Trophoblast cell (in vitro differentiated cells and primary cell): ENCODE data around the gene MIAT.

ENCODE experiments used
- DNase-seq, 2 donors: peaks; one replicate each; pipeline ENCODE4 v3.0.0-alpha.2; 2016
- H2AFZ ChIP-seq: 2 replicates; pipeline ENCODE4 v1.6.1; 2013; ENCODE audit warnings: low read length, moderate library complexity, mild to moderate bottlenecking; ENCODE audit not compliant: insufficient read depth, poor library complexity
- H2AK5ac ChIP-seq: 2 replicates; pipeline ENCODE4 v1.6.1; 2013; ENCODE audit warnings: mild to moderate bottlenecking, low read length
- H2BK120ac ChIP-seq: 2 replicates; pipeline ENCODE4 v1.6.1; 2013; ENCODE audit warnings: low read length, mild to moderate bottlenecking, moderate library complexity; ENCODE audit not compliant: insufficient read depth, poor library complexity
- H2BK12ac ChIP-seq: 2 replicates; pipeline ENCODE4 v1.6.1; 2013; ENCODE audit warnings: mild to moderate bottlenecking, low read length, moderate library complexity
- H2BK5ac ChIP-seq: 2 replicates; pipeline ENCODE4 v1.6.1; 2013; ENCODE audit warnings: low read length, low read depth, moderate library complexity, mild to moderate bottlenecking; ENCODE audit not compliant: poor library complexity
- H3K14ac ChIP-seq: 2 replicates; pipeline ENCODE4 v1.6.1; 2013; ENCODE audit warnings: mild to moderate bottlenecking, low read length
- H3K18ac ChIP-seq: 2 replicates; pipeline ENCODE4 v1.6.1; 2013; ENCODE audit warnings: mild to moderate bottlenecking, low read length
- H3K23ac ChIP-seq: 2 replicates; pipeline ENCODE4 v1.6.1; 2013; ENCODE audit warnings: low read length
- H3K27ac ChIP-seq: 2 replicates; pipeline ENCODE4 v1.5.1; 2013; ENCODE audit warnings: low read depth, mild to moderate bottlenecking, inconsistent platforms, low read length, moderate library complexity
- H3K27me3 ChIP-seq: 2 replicates; pipeline ENCODE4 v1.6.1; 2013; ENCODE audit warnings: inconsistent platforms, mild to moderate bottlenecking, low read length, moderate library complexity; ENCODE audit not compliant: insufficient read depth
- H3K36me3 ChIP-seq, 2 experiments: 1 replicate in 1 of 2; 2 replicates in 1 of 2; pipeline ENCODE4 v1.6.1; 2013; ENCODE audit warnings: low read length in 2 of 2, mild to moderate bottlenecking in 2 of 2, moderate library complexity in 1 of 2; ENCODE audit not compliant: insufficient read depth in 2 of 2, control insufficient read depth in 1 of 2
- H3K4ac ChIP-seq: 2 replicates; pipeline ENCODE4 v1.6.1; 2013; ENCODE audit warnings: low read depth, mild to moderate bottlenecking, low read length, moderate library complexity
- H3K4me1 ChIP-seq, 2 experiments: 1 replicate in 1 of 2; 2 replicates in 1 of 2; pipeline ENCODE4 v1.6.1; 2013; ENCODE audit warnings: low read length in 2 of 2, mild to moderate bottlenecking in 2 of 2, moderate library complexity in 1 of 2; ENCODE audit not compliant: insufficient read depth in 2 of 2, control insufficient read depth in 1 of 2
- H3K4me2 ChIP-seq: 2 replicates; pipeline ENCODE4 v1.6.1; 2013; ENCODE audit warnings: inconsistent platforms, mild to moderate bottlenecking, low read length, moderate library complexity
- H3K4me3 ChIP-seq: 2 replicates; pipeline ENCODE4 v1.5.1; 2013; ENCODE audit warnings: mild to moderate bottlenecking, low read depth, low read length, inconsistent platforms
- H3K79me1 ChIP-seq: one replicate; pipeline ENCODE4 v1.6.1; 2013; ENCODE audit warnings: low read length
- H3K79me2 ChIP-seq: 2 replicates; pipeline ENCODE4 v1.6.1; 2013; ENCODE audit warnings: low read length, mild to moderate bottlenecking; ENCODE audit not compliant: control insufficient read depth, insufficient read depth, poor library complexity
- H3K9ac ChIP-seq: 2 replicates; pipeline ENCODE4 v1.6.1; 2013; ENCODE audit warnings: mild to moderate bottlenecking, low read length
- H3K9me3 ChIP-seq: 2 replicates; pipeline ENCODE4 v1.6.1; 2013; ENCODE audit warnings: low read depth, mild to moderate bottlenecking, control low read depth, inconsistent platforms, low read length; ENCODE audit not compliant: insufficient read depth
- H4K12ac ChIP-seq: 2 replicates; pipeline ENCODE4 v1.6.1; 2013; ENCODE audit warnings: low read depth, mild to moderate bottlenecking, low read length, moderate library complexity
- H4K8ac ChIP-seq: 2 replicates; pipeline ENCODE4 v1.6.1; 2013; ENCODE audit warnings: low read depth, mild to moderate bottlenecking, low read length, moderate library complexity
- H4K91ac ChIP-seq: one replicate; pipeline ENCODE4 v1.6.1; 2013; ENCODE audit warnings: low read depth, mild to moderate bottlenecking, low read length, moderate library complexity
- WGBS: extraction: QIAGEN DNeasy Blood & Tissue Kit; methylation state at CpG from one replicate; pipeline ENCODE4 v1.1.7; 2013; ENCODE audit warnings: missing lambda C conversion rate; ENCODE audit not compliant: insufficient read length, insufficient coverage; ENCODE audit errors: extremely low coverage; 5-methylcytosine and 5-hydroxymethylcytosine counted together

The MIAT gene

GRCh38 chr22:26685601-26686000, 28.2 kb downstream of the MIAT start:
- H2BK5ac ChIP-seq, result no peak overlapping the region
- H3K4me2 ChIP-seq, result no peak overlapping the region
- H3K4me3 ChIP-seq, result no peak overlapping the region
- H2AK5ac ChIP-seq, result no peak overlapping the region
- no peak overlapping the region for H4K91ac ChIP-seq
- H3K4ac ChIP-seq, result no peak overlapping the region
- peaks cover 10 to 13% of the 10 kb centered on the region in 2 experiments for H3K4me1 ChIP-seq
- H2AFZ ChIP-seq, result no peak overlapping the region
- H3K79me2 ChIP-seq, result peaks cover 2% of the 10 kb centered on the region
- H2BK12ac ChIP-seq, result no peak overlapping the region
- H3K79me1 ChIP-seq, result peaks cover 9% of the 10 kb centered on the region
- no peak overlapping the region for H3K23ac ChIP-seq
- H4K8ac ChIP-seq, result no peak overlapping the region
- H3K14ac ChIP-seq, result no peak overlapping the region
- no peaks in the 10 kb centered on the region for H3K27me3 ChIP-seq
- no peak overlapping the region for H3K9ac ChIP-seq
- no peak overlapping the region for H3K27ac ChIP-seq
- no peaks in the 10 kb centered on the region for H3K36me3 ChIP-seq
- no peak overlapping the region for H3K18ac ChIP-seq
- no peak overlapping the region for H2BK120ac ChIP-seq
- DNase-seq, result no peak
- no CpG with 5 or more reads among the region's 6 CpGs for WGBS
- H3K9me3 ChIP-seq, result no peaks in the 10 kb centered on the region
- H4K12ac ChIP-seq, result no peak overlapping the region

DNA sequence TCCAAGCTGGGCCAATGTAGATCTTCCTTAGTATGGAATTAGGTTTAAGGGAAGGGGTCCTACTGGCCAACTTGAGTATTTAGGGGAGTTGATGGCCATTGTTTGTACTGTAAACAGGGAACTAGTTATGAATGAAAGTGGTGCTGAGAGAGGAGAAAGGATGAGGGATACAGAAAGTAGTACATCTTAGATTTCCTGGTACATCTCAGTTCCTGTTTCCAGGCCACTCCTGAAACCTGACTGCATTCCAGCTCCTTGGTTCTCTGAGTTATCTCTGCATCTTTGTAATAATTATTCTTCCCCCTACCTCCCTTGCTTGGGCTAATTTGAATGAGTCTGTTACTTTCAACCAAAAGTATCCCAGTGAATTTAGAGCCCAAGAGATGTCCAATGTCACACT, 30.1 kb downstream of the MIAT start:
- Histone ChIP-seq H4K8ac (no peak overlapping the region), H3K79me1 (no peaks in the 10 kb centered on the region), H3K27ac (no peak overlapping the region), H3K79me2 (no peaks in the 10 kb centered on the region), H3K27me3 (no peaks in the 10 kb centered on the region), H2BK12ac (no peak overlapping the region), H3K4me1 (no peaks in the 10 kb centered on the region), H3K14ac (no peak overlapping the region), H4K12ac (no peak overlapping the region), H3K9me3 (no peaks in the 10 kb centered on the region), H4K91ac (no peak overlapping the region), H2BK5ac (no peak overlapping the region), H3K36me3 (no peaks in the 10 kb centered on the region), H2AFZ (no peak overlapping the region), H2BK120ac (no peak overlapping the region), H3K23ac (no peak overlapping the region), H2AK5ac (no peak overlapping the region), H3K9ac (no peak overlapping the region), H3K4me2 (no peak overlapping the region), H3K18ac (no peak overlapping the region), H3K4ac (no peak overlapping the region), H3K4me3 (no peak overlapping the region)
- DNase-seq, result no peak

- H3K27me3 ChIP-seq, result no peaks in the 10 kb centered on the region
- DNase-seq, result no peak
- no peaks in the 10 kb centered on the region for H3K4me1 ChIP-seq
- no peak overlapping the region for H3K23ac ChIP-seq
- no peak overlapping the region for H2BK5ac ChIP-seq
- no peaks in the 10 kb centered on the region for H3K79me2 ChIP-seq
- no peak overlapping the region for H3K14ac ChIP-seq
- H2BK12ac ChIP-seq, result no peak overlapping the region
- H2BK120ac ChIP-seq, result no peak overlapping the region
- no peak overlapping the region for H3K9ac ChIP-seq
- H3K4me3 ChIP-seq, result no peak overlapping the region
- no peak overlapping the region for H2AK5ac ChIP-seq
- H3K9me3 ChIP-seq, result no peaks in the 10 kb centered on the region
- no peak overlapping the region for H3K4me2 ChIP-seq
- H4K8ac ChIP-seq, result no peak overlapping the region
- H3K79me1 ChIP-seq, result no peaks in the 10 kb centered on the region
- no CpG with 5 or more reads among the region's 12 CpGs for WGBS
- H3K4ac ChIP-seq, result no peak overlapping the region
- H4K91ac ChIP-seq, result no peak overlapping the region
- H2AFZ ChIP-seq, result no peak overlapping the region
- H3K27ac ChIP-seq, result no peak overlapping the region
- H3K18ac ChIP-seq, result no peak overlapping the region
- no peaks in the 10 kb centered on the region for H3K36me3 ChIP-seq
- no peak overlapping the region for H4K12ac ChIP-seq
Measured at GRCh38 chr22:26689513-26690301, 32.3 kb downstream of the MIAT start.

GRCh38 chr22:26690654-26691376, 33.4 kb downstream of the MIAT start:
- no peak overlapping the region for H2BK120ac ChIP-seq
- H2AK5ac ChIP-seq, result no peak overlapping the region
- no peak overlapping the region for H4K12ac ChIP-seq
- no peaks in the 10 kb centered on the region for H3K36me3 ChIP-seq
- no peak overlapping the region for H3K14ac ChIP-seq
- no peak overlapping the region for H2AFZ ChIP-seq
- H3K79me1 ChIP-seq, result no peaks in the 10 kb centered on the region
- no CpG with 5 or more reads among the region's 3 CpGs for WGBS
- H3K4ac ChIP-seq, result no peak overlapping the region
- H3K79me2 ChIP-seq, result no peaks in the 10 kb centered on the region
- H2BK5ac ChIP-seq, result no peak overlapping the region
- no peaks in the 10 kb centered on the region for H3K4me1 ChIP-seq
- H3K27ac ChIP-seq, result no peak overlapping the region
- H3K4me3 ChIP-seq, result no peak overlapping the region
- no peaks in the 10 kb centered on the region for H3K27me3 ChIP-seq
- H4K8ac ChIP-seq, result no peak overlapping the region
- H3K23ac ChIP-seq, result no peak overlapping the region
- DNase-seq, result no peak
- no peak overlapping the region for H3K4me2 ChIP-seq
- no peak overlapping the region for H3K9ac ChIP-seq
- H2BK12ac ChIP-seq, result no peak overlapping the region
- no peak overlapping the region for H4K91ac ChIP-seq
- H3K18ac ChIP-seq, result no peak overlapping the region
- no peaks in the 10 kb centered on the region for H3K9me3 ChIP-seq
